Body of pancreas (tissue), 4 donors: ENCODE results near the gene DDX42. TPM values are rescaled to one million over a fixed set of nuclear protein-coding genes. Genes with fewer than 3 reads are reported as not detected.

Source experiments
- ATAC-seq: fragments of 150-250 bp; one replicate; pipeline ENCODE4 v1.9.1; 2016
- DNase-seq, 4 donors: peaks; one replicate each; pipeline ENCODE4 v3.0.0-alpha.2; 2019
- H3K27ac ChIP-seq, 4 donors: fragments of 200-600 bp; sonication (generic); 1 replicate in 3 of 4; 2 replicates in 1 of 4; pipeline versions ENCODE4 v1.5.1 to v1.6.1; 2016 to 2019; ENCODE audit warnings: mild to moderate bottlenecking in 1 of 4, mixed read lengths in 1 of 4, moderate library complexity in 1 of 4
- H3K27me3 ChIP-seq, 2 donors: fragments of 200-600 bp; sonication (generic); one replicate each; pipeline ENCODE4 v1.6.0; 2016; ENCODE audit warnings: mild to moderate bottlenecking in 1 of 2
- H3K36me3 ChIP-seq, 2 donors: fragments of 200-600 bp; sonication (generic); replicated peaks in 1 of 2; 2 replicates each; pipeline ENCODE4 v1.5.1; 2016; ENCODE audit warnings: low read depth in 2 of 2; ENCODE audit not compliant: insufficient read depth in 1 of 2
- H3K4me1 ChIP-seq: fragments of 200-600 bp; sonication (generic); one replicate; pipeline ENCODE4 v1.6.0; 2016
- H3K4me3 ChIP-seq, 2 donors: fragments of 200-600 bp; sonication (generic); 1 replicate in 1 of 2; 2 replicates in 1 of 2; pipeline ENCODE4 v1.5.1; 2016 to 2019
- H3K9me3 ChIP-seq, 3 donors: fragments of 200-600 bp; sonication (generic); 1 replicate in 2 of 3; 2 replicates in 1 of 3; pipeline ENCODE4 v1.5.1; 2016
- POLR2A ChIP-seq, 3 donors: fragments of 450-650 bp; IDR thresholded peaks; one replicate each; pipeline ENCODE4 v1.6.1; 2016; ENCODE audit warnings: antibody characterized with exemption in 3 of 3, mild to moderate bottlenecking in 2 of 3
- WGBS, 2 donors: methylation state at CpG; one replicate each; pipeline ENCODE4 v1.1.5; 2017; 5-methylcytosine and 5-hydroxymethylcytosine counted together
- intact Hi-C: fragments of 100-400 bp; cut with DNase I; formaldehyde crosslinking; loops from one replicate; pipeline ENCODE4 v1.15.1; 2023
- total RNA-seq, 2 donors: library from RNA; depleted of rRNA; stranded (reverse); fragments of >200 nt; gene quantifications; one replicate each; pipeline ENCODE4 v1.1.0, GENCODE V29; 2016
- TF ChIP-seq, protein P1 (sequence below), 7 experiments: fragments of 450-650 bp in 4 of 7; fragments of 200-600 bp in 3 of 7; sonication (generic) in 3 of 7; IDR thresholded peaks; one replicate each; pipeline ENCODE4 v1.5.1; 2016 to 2019; ENCODE audit warnings: antibody characterized with exemption in 7 of 7

The DDX42 gene
- total RNA-seq, 2 donors from 2014 or later: 114 to 116 TPM

DNA sequence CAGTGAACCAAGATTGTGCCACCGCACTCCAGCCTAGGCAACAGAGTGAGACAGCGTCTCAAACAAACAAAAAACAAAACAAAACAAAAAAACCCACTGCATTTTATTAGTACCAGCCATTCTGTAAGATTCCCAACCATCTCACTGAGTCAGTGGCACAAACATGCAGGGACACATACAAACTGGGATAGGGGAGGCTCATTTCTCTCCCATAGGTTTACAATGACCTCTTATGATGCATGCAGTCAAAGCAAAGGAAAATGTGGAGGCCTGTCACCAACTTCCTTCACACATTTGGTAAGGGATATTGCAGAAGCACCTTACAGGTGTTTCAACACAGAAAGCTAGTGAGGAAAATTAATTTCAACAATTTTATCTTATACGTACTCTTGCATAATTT is 19.9 kb upstream of the DDX42 start:
- H3K9me3 ChIP-seq: no peaks in the 10 kb centered on the region
- DNase-seq: no peak
- H3K4me1 ChIP-seq: peaks cover 18% of the 10 kb centered on the region
- H3K36me3 ChIP-seq: peaks cover 5 to 29% of the 10 kb centered on the region in 2 donors
- intact Hi-C loops: no loop called here
- 87% methylated on average over 3 of the region's 3 CpGs for WGBS, 2 donors
- H3K4me3 ChIP-seq: no peak overlapping the region
- TF ChIP-seq, protein P1, sequence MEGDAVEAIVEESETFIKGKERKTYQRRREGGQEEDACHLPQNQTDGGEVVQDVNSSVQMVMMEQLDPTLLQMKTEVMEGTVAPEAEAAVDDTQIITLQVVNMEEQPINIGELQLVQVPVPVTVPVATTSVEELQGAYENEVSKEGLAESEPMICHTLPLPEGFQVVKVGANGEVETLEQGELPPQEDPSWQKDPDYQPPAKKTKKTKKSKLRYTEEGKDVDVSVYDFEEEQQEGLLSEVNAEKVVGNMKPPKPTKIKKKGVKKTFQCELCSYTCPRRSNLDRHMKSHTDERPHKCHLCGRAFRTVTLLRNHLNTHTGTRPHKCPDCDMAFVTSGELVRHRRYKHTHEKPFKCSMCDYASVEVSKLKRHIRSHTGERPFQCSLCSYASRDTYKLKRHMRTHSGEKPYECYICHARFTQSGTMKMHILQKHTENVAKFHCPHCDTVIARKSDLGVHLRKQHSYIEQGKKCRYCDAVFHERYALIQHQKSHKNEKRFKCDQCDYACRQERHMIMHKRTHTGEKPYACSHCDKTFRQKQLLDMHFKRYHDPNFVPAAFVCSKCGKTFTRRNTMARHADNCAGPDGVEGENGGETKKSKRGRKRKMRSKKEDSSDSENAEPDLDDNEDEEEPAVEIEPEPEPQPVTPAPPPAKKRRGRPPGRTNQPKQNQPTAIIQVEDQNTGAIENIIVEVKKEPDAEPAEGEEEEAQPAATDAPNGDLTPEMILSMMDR (IDR thresholded peaks at IDR 0.05): no peak
- TF ChIP-seq POLR2A (IDR thresholded peaks at IDR 0.05): no peak
- no peaks in the 10 kb centered on the region for H3K27me3 ChIP-seq
- H3K27ac ChIP-seq: no peak overlapping the region
- no peak for ATAC-seq

DNA sequence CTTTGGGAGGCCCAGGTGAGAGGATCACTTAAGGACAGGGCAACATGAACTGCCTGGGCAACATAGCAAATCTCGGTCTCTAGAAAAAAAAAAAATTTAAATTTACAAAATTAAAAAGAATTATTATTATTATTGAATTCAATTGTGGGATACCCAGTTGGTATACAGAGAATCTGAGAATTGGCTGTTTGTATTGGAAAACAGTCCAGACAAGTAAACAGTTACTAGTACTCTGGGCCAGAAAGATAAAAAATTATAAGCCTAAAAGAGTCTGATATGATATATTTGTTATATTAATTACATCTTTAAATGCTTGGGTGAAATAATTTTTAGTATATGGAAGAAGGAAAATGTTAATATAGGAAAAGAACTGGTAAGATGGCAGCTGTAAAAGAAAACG is 15.5 kb upstream of the DDX42 start:
- intact Hi-C loops: no loop called here
- H3K9me3 ChIP-seq: no peaks in the 10 kb centered on the region
- WGBS, 2 donors: 48 to 54% methylated on average over 2 of the region's 2 CpGs
- DNase-seq: no peak
- no peaks in the 10 kb centered on the region for H3K27me3 ChIP-seq
- ATAC-seq: no peak
- no peak overlapping the region for H3K4me3 ChIP-seq
- no peak overlapping the region for H3K27ac ChIP-seq
- TF ChIP-seq, protein P1 (IDR thresholded peaks at IDR 0.05): no peak
- TF ChIP-seq POLR2A (IDR thresholded peaks at IDR 0.05): no peak
- peaks cover 17 to 33% of the 10 kb centered on the region in 2 donors for H3K36me3 ChIP-seq
- H3K4me1 ChIP-seq: peaks cover 18% of the 10 kb centered on the region

DNA sequence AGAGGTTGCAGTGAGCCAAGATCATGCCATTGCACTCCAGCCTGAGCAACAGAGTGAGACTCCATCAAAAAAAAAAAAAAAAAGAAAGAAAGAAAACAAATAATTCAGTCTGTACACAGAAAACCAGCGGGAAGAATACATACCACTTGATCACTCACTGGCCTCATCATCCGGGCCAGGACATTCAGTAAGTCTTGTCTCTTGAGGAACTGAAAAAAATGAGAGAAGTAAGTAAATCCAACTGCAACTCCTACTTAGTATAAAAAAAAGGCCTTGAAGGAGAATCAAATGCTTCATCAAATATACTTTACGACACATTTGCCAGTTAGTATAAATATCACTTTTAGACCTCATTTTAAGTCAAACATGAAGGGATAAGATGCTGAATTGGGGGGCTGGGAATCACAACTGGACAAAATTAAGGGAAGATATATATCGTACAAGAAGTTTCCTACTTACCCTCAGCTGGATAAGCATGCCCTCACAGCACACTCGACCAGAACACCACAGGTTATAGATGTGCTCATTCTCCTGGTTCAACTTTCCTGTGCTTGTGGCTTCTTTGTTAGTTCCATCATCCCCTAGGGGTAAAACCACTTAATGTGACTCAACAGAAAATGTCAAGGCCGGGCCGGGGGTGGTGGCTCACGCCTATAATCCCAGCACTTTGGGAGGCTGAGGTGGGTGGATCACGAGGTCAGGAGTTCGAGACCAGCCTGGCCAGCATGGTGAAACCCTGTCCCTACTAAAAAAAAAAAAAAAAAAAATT is 13.0 kb upstream of the DDX42 start:
- WGBS, 2 donors: 77 to 84% methylated on average over 10 of the region's 10 CpGs

DNA sequence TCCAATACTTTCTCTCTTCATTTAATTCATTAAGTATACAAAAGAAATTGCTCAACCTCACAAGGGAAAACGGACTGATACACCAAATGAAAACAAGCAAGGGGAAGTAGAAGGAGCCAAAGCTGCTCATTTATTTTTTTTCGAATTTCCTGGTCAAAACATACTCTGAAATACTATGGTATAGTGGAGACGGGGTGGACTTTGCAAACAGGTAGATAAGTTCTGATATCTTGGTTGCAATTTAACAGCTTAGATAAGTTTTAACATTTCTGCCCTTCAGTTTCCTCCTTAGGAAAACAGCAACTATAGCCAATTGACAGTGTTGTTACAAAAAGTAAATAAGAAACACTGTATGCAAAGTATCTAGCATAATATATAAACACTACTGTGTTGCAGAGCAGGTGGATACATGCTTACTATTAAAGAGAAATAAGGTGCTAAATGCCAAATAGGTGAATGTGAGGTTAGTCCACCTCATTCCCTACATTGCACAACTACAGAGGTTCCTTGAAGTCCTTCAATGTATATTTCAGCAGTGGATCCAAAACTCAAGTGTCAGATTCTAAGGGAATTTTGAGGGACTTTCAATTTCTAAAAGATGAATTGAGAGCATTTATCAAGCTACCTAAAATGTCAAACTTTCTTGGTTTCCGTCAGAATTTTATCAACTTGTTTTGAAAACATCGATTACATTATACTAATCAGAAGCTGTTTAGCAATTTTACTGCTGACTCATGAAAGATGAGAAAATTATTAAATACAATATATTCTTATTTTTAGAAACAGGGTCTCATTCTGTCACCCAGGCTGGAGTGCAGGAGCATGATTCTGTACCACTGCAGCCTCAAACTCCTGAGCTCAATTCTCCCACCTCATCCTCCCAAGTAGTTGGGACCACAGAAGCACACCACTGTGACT is 11.6 kb upstream of the DDX42 start:
- DNase-seq: no peak
- TF ChIP-seq POLR2A (IDR thresholded peaks at IDR 0.05): no peak
- TF ChIP-seq, protein P1 (IDR thresholded peaks at IDR 0.05): no peak
- peak overlapping the region in 3 of 4 donors; percentile 42 to 55 (median 53) for H3K27ac ChIP-seq
- H3K9me3 ChIP-seq: no peaks in the 10 kb centered on the region
- H3K4me3 ChIP-seq: no peak overlapping the region
- peaks cover 18% of the 10 kb centered on the region for H3K4me1 ChIP-seq
- H3K27me3 ChIP-seq: no peaks in the 10 kb centered on the region
- peaks cover 17 to 19% of the 10 kb centered on the region in 2 donors for H3K36me3 ChIP-seq
- intact Hi-C loops: no loop called here
- 22 to 23% methylated on average over 5 of the region's 5 CpGs for WGBS, 2 donors
- ATAC-seq: no peak

More for the DNA sequence above, 13.0 kb upstream of the DDX42 start:
- peaks cover 18% of the 10 kb centered on the region for H3K4me1 ChIP-seq
- peaks cover 19 to 22% of the 10 kb centered on the region in 2 donors for H3K36me3 ChIP-seq
- no peak for ATAC-seq
- no peak for DNase-seq
- no peaks in the 10 kb centered on the region for H3K9me3 ChIP-seq
- no peak overlapping the region for H3K4me3 ChIP-seq
- no peak for TF ChIP-seq POLR2A (IDR thresholded peaks at IDR 0.05)
- TF ChIP-seq, protein P1 (IDR thresholded peaks at IDR 0.05): no peak
- intact Hi-C loops: no loop called here
- peak overlapping the region in 1 of 4 donors; percentile 55 for H3K27ac ChIP-seq
- H3K27me3 ChIP-seq: no peaks in the 10 kb centered on the region
